ENCODE data around the gene PWWP2A.
"Not testable (repeated sequence)": the region's sequence is repeated elsewhere in the genome, so short reads cannot be mapped to it uniquely, and the experiment has no call there.

PWWP2A gene

DNA sequence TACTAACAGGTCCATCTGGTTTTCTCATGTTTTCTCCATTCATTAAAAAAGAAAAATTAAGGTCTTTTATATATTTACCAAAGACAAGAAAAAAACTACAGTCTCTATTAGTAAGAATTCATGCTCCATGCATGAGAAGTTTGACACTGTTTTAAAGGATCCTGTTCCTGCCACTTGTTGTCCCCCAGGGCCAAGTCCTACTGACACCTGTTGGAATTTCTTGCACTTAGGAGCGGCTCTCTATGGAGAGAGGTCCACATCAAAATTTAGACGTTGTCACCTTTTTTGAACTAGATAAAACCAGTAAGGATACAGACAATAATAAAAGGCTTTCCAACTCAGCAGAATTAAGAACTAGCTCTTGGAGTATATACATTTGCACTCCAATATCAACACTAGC lies 42.3 kb downstream of the PWWP2A start:
- DNase-seq (ENCODE audit: low read depth): no peak

DNA sequence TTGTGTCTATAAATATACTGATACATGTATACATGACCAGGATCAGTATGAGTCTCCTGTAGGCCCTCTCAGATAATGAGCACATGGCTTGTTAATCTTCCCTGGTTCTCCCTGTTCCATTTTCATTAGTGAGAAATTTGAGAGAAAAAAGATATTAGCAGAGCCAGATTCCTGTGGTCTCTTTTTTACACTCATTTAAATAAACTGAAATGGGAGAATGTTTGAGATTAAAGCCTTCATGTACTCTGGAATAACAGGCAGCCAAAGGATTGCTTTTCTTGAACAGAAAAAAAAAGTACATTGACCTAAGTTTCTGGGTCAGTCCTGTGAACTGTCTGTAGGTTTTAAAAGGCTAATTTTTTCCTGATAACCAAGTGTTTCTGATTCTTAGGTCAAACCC lies 44.2 kb downstream of the PWWP2A start:
- DNase-seq (ENCODE audit: low read depth): no peak

DNA sequence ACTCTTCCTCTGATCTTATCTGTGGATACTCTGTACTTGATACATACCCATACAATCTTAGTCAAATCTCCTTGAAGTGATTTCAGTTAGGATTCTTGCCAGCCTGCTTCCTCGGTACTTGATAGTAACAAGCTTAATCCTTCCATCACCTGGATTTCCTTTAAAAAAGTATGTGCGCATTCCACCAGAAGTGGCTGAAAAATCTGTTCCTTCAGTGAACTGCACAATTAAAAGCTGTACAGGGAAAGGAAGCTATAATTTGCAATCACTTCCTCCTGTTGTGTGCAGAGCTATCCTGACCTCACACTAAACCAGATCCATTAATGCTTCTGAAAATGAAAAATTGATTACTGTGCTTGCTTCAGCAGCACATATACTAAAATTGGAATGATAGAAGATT lies 47.3 kb downstream of the PWWP2A start:
- DNase-seq (ENCODE audit: low read depth): no peak

DNA sequence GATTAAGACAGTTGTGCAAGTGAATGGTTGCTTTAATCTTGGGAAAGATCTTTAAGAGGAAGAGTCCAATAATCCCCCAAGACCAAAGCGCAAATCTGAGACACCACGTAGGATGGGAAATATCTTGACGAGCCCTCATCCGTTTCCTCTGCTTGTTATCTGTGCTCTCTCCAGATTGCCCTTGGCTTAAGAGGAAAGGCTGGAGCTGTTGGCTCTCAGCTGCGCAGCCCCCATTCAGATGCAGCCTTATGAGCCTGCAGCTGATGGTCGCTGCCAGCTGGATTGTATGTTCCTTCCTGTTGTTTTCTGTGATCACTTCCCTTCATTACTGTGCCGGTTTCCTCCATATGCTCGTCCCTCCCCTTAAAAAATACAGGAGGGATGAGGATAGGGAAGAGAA lies 47.7 kb downstream of the PWWP2A start:
- DNase-seq (ENCODE audit: low read depth): no peak

DNA sequence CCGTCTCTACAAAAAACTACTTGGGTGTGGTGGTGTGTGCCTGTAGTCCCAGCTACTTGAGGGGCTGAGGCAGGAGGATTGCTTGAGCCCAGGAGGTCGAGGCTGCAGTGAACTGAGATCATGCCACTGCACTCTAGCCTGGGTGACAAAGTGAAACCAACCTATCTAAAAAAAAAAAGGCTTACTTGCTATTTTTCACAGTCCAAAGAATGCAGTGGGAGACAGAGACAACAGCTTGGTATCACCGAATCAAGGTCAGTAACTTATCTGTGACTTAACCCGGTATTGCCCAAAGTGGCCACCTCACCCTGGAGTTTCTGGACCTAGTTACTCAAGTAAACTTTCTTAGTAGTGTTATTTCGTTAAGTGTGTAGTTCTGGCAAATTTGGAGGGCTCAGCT lies 50.1 kb downstream of the PWWP2A start:
- DNase-seq (ENCODE audit: low read depth): not testable (repeated sequence)

DNA sequence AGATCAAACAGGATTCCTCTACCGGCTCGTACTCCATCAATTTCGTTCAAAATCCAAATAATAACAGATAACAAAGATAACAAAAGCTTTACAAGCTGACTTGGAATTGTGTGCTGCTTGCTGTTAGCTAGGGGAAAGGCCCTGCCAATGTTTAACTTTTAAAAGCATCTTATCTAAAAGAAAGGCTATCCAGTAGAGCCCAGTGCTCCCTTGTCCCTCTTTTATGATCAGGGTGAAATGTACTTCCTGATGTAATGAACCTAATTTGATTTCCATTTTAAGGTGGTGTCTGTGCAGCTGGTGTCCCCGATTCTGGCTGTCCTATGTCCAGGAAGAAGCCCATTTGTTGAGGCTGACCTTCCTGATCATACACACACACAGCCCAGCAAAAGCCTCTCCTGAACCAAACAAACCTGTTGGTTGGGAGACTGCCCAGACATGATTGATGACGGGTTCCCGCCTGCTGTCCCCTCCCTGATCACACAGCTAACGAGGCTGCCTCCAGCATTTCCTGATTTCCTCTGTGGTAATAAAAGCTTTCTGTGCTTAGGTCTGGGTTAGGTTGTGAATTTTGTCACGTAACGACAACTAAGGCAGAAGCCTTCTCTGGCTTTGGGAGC lies 54.1 kb downstream of the PWWP2A start:
- DNase-seq (ENCODE audit: low read depth): no peak

DNA sequence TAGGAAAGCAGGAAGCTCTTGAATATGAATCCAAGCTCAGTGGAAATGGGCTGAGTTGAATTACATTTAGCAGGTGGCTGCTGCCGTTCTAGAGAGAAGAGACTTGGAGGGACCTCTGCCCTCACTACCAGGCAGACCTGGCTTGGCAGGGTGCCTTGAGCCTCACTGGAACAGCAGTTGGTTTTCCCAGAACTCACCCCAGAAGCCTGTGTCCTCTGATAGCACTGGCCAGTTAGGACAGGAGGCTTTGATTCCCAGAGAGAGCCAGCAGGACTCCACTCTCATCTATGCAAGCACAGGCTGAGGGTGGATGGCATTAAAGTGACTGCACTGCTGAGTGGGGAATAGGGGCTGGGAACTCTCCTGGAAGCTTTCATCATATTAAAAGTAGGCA lies 54.8 kb downstream of the PWWP2A start:
- DNase-seq (ENCODE audit: low read depth): no peak

DNA sequence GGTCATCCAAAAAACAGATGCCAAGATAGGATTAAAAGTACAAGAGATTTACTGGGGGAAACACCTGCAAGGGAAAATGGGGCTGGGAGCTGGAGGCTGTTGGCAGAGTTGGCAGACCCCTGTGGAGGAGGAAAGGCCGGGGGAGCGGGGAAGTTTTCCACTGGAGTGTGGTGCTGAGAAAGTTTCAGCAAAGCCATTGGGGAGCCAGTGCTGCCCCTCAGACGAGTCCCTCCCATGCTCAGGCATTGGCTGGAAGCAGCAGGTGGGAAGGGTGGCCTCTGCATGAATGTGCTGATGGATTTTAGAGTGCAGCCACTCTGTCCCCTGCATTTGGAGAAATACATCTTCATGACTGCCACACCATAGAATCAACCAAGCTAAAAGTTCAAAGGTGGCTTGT lies 57.5 kb downstream of the PWWP2A start:
- DNase-seq (ENCODE audit: low read depth): no peak

DNA sequence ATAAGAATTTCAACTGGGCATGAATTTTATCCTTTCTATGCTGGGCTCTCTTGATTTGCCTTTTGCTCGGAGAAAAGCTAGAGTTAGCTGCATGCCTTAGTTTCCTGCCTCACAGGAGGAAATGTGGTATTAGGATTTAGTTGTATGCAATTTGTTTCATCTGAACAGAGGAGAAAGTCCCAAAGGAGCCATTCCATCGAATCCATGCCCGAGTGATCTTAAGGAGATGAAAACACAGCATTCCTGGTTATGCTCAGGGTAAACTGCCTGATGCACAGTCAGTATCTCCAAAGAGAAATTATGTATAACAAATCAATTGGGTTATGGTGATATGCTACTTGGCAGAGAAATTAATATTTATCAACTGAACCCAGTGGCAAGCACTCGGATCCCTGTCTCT lies 59.2 kb downstream of the PWWP2A start:
- DNase-seq (ENCODE audit: low read depth): no peak

DNA sequence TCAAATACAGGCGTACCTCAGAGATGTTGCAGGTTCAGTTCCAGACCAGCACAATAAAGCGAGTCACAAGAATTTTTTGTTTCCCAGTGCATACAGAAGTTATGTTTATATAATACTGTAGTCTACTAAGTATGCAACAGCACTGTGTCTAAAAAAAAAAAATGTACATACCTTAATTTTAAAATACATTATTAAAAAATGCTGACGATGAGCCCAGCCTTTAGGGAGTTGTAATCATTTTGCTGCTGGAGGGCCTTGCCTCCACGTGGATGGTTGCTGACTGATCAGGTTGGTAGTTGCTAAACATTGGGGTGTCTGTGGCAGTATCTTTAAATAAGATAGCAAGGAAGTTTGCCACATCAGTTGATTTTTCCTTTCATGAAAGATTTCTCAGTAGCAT lies 62.0 kb downstream of the PWWP2A start:
- DNase-seq (ENCODE audit: low read depth): no peak

DNA sequence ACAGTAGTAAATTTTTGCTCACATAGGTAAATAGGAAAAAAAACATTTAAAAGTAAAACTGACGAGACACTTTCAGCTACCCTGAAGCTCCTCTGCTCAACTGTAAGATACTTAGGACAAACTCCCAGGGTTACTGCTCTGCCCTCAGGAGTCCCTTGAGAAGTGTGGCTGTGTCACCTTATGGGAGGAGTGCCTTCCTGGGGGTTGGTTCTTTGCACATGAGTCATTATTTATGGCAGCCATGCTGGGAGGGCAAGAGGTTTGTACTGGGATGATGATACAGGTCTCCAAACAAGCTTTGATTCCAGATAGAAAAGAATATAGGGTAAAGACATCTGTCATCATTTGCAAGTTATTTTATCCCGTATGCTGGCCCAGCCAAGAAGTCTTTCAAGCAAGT lies 64.4 kb downstream of the PWWP2A start:
- DNase-seq (ENCODE audit: low read depth): no peak

DNA sequence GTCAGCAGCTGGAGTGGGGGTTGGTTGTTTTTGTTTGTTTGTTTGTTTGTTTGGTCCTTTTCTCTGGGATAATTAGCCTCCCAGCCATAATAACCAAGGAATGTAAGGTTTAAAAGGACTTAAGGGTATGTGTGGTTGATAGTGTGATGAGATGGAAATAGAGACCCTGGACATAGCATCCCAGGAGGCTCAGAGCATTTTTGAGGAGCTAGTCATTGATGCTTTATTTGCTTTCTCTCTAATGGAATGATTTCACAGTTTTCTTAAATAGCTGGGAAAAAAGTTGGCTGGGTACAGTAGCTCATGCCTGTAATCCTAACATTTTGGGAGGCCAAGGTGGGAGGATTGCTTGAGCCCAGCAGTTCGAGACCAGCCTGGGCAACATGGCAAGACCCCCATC lies 65.2 kb downstream of the PWWP2A start:
- no peak for DNase-seq (ENCODE audit: low read depth)

DNA sequence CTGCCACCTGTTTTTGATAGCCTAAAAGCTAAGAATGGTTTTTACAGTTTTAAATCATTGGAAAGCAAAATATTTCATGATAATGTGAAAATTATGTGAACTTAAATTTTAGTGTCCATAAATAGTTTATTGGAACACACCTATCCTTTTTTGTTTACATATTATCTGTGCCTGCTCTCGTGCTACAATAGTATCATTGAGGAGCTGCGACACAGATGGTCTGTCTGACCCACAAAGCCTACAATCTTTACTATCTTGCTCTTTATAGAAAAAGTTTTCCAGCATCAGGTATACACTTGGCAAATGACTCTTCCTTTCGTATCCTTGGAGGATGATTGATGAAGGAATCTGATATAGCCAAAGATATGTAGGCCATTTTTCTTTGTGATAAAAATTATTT lies 70.2 kb downstream of the PWWP2A start:
- no peak for DNase-seq (ENCODE audit: low read depth)

DNA sequence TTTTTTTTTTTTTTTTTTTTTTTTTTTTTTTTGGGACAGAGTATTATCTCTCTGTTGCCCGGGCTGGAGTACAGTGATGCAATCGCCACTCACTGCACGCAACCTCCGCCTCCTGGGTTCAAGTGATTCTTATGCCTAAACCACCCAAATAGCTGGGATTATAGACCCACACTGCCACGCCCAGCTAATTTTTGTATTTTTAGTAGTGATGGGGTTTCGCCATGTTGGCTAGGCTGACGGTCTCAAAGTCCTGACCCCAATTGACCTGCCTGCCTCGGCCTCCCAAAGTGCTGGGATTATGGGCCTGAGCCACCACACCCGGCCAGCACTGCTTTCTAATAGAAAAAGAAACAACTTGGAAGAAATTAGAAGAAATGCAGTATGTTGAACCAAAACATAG lies 71.1 kb downstream of the PWWP2A start:
- no peak for DNase-seq (ENCODE audit: low read depth)

DNA sequence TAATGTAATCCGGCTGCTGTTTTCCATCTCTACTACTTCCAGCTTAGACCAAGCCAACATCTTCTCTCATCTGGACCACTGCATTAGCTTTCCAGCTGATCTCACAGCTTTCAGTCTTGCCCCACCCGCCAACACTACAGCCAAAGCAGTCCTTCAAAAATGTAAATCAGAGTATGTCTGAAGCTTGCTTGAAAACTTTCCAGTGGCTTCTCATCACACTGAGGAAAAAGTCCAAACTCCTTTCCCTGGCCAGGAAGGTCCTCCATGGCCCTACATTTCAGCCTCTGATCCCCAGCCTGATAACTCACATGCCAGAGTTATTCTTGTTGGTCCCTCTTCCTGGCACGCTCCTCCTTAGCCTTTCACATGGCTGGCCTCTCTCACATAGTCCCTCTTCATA lies 71.8 kb downstream of the PWWP2A start:
- DNase-seq (ENCODE audit: low read depth): no peak

DNA sequence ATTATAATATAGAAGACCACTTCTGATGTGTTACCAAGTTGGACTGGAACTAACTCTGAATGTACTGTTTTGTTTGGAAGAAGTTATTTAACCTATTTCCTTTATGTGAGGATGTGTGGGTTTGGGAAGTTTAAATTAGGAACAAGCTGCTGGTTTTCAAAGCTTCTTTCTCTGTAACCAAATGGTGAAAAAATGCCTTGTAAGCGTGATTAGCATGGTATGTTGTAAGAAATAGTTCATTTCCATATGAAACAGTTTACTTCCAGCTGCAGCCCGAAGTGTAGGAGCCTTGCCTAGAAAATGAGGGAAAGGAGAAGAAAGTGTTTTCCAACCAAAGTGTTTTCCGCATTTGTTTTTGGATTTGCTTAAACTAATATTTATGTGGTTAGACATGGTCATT lies 74.3 kb downstream of the PWWP2A start:
- no peak for DNase-seq (ENCODE audit: low read depth)

DNA sequence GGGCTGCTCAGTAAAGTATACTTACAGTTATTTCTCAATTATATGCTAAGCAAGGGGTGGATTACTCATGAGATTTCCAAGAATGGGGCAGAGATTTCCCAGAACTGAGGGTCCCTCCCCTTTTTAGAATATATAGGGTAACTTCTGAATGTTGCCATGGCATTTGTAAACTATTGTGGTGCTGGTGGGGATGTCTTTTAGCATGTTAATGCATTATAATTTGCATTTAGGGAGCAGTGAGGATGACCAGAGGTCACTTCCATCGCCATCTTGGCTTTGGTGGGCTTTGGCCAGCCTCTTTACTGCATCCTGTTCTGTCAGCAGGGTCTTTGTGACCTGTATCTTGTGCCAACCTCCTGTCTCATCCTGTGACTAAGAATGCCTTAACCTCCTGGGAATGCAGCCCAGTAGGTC lies 74.9 kb downstream of the PWWP2A start:
- DNase-seq (ENCODE audit: low read depth): no peak

DNA sequence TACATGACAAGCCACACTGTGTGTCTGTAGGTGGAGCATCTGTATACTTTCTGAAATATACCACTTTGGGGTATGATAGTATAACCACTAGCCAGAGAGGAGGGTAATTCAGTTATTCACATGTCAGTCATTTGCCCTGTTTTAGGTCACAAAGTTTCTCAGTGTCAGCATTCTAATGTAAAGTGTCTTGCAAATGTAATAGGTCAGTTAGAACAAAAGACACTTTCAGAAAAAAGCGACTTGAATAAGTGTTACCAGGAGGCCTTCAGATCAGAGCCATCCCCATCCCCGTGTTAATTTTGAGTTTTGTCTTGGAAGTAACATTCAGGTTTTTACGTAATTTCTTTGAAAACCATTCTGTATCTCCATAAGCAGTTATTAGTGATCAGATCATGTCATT lies 76.6 kb downstream of the PWWP2A start:
- no peak for DNase-seq (ENCODE audit: low read depth)

All from activated T-cell treated with anti-CD3 and anti-CD28 coated beads for 1 hour (primary cell).